NCI-H2196 (cell line): ENCODE measurements around the gene PCSK5.

Source experiments
- DNase-seq: peaks from one replicate; lab custom pipeline; 2025; ENCODE audit not compliant: unreplicated experiment; lab: John Stamatoyannopoulos, UW

Gene PCSK5

DNA sequence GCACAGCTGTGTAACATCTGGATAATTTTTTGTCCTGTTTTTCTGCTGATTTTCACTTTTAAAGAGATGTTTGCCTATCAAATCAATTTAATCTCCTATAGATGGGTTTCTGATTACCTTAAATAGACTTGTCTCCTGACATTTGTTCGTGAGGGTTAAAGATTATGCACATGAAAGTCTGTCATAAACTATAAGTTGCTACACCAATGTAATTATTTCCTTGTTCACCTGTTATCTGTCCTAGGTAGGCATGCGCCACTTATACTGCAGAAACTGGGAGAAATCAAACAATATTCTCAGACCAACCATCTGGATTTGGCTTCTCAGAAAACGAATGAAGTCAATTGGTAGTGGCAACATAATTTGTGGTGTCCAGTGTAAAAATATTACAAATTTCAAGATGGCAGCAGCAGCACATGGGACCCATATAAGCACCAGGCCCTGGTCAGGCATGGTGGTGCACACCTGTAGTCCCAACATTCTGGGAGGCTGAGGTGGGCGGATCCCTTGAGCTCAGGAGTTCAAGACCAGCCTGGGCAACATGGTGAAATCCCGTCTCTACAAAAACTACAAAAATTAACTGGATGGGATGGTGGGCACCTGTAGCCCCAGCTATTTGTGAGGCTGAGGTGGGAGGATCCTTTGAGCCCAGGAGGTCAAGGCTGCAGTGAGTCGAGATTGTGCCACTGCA is 483.5 kb downstream of the PCSK5 start:
- no peak for DNase-seq

DNA sequence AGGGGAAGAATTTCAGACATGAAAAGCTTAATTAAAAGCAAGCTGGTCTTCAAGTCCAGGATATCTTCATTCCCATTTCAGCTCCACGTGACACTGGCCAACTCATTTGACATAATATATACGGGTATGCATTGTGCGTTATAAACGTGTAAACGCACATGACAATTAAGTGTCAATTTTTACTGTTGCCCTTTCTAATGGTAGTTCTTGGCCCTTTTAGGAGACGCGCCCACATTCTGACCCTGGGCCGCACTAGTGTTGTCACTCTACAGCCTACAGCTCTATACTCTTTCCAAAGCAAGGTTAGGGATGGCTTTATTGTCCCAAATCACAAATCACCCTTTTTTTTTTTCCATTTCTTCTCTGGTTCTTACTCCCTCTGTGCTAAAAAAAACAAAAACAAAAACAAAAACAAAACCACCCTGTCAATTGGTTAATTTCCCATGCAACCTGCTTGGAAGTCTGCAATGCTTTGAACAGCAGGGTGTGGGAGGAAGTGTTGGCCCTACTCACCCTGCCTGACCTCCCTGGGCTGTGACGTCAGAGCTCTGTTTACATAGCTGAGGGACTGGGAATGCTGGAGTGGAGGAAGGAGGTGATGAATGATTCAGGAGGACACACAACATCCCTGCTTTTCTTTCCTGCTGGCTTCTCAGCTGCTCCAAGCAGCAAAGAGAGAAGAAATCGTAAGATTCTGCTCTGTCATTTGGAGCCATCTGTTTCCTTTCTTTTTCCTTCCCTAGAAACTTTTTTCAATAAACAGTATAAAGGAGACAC is 484.5 kb downstream of the PCSK5 start:
- peak; percentile 33 for DNase-seq

GRCh38 chr9:76377791-76378190 is 487.3 kb downstream of the PCSK5 start:
- no peak for DNase-seq

- DNase-seq, result no peak
These were observed 488.0 kb downstream of the PCSK5 start for GRCh38 chr9:76378367-76379073.

DNA sequence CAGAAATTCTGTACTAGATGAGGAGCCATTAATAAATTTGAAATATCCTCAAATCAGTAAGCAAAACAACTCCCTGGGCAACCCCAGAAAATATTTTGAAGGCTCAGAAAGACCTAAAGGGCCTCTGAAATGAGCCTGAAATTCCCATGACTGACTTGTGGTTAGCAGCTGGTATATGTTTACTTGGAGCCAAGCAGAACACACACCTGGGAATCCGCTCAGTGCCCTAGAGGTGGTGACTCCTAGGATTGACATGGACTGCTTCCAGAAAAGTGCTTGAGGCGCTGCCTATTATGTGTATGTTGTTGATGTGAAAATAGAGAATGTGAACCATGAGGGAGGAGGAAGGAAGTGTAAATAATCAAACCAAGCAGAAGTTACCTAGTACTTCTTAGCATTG is 489.0 kb downstream of the PCSK5 start:
- peak; percentile 83 for DNase-seq

- DNase-seq, result no peak
These were observed 500.2 kb downstream of the PCSK5 start for GRCh38 chr9:76390656-76391055.

GRCh38 chr9:76394195-76394959 is 503.9 kb downstream of the PCSK5 start, which contains the start of gene RFK:
Gene RFK (minus strand): TSS chr9:76394426. CDS start chr9:76394171, 255 bp downstream.
- peak; percentile 89 for DNase-seq

DNA sequence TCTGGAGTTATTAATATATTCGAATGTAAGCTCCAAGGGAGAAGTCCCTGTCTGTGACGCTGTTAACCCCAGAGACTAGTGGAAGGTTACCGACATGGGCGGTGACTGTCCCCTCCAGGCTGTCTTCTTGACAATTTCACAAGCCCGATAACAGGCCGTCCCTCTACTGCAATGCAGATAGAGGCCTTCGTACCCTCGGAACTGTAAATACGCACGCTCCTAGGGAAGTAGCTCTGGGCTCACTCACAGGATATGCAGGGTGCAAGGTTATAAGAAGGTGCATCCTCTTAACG is 504.4 kb downstream of the PCSK5 start:
- DNase-seq, result peak; percentile 54

DNA sequence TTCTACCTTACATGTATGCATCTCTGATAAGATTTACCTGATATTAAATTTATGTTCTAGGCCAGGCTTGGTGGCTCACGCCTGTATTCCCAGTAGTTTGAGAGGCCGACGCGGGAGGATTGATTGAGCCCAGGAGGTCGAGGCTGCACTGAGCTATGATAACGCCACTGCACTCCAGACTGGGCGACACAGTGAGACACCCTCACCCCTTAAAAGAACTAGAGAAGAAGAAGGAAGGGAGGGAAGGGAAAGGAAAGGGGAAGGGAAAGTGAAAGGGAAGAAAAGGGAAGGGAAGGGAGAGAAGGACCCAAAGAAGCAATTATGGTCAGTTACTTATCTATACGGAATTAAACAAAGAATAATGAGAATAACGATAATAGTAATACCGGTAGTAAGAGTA is 504.9 kb downstream of the PCSK5 start:
- DNase-seq, result no peak

DNA sequence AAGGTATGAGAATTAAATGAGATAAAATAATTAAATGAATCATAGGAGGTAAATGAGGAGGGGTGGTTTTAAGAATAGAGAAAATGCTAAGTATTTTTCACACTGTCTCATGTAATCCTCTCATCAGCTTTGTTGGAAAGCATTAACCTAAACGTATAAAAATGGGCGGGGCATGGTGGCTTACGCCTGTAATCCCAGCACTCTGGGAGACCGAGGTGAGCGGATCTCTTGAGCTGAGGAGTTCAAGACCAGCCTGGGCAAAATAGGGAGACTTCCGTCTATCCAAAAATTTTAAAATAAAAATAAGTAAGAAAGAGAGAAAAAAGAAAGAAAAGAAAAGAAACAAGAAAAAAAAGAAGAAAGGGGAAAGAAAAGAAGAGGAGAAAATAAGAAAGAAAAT is 505.7 kb downstream of the PCSK5 start:
- no peak for DNase-seq

- no peak for DNase-seq
These were observed 506.1 kb downstream of the PCSK5 start for GRCh38 chr9:76396597-76396996.

- no peak for DNase-seq
These were observed 509.4 kb downstream of the PCSK5 start for GRCh38 chr9:76399856-76400255.

GRCh38 chr9:76400534-76401096 is 510.1 kb downstream of the PCSK5 start:
- DNase-seq, result no peak

GRCh38 chr9:76401176-76401575 is 510.7 kb downstream of the PCSK5 start:
- no peak for DNase-seq

- no peak for DNase-seq
These were observed 511.3 kb downstream of the PCSK5 start for GRCh38 chr9:76401580-76402354.

- peak; percentile 47 for DNase-seq
These were observed 512.9 kb downstream of the PCSK5 start for GRCh38 chr9:76403352-76403751.

GRCh38 chr9:76404401-76404800 is 513.9 kb downstream of the PCSK5 start:
- no peak for DNase-seq

DNA sequence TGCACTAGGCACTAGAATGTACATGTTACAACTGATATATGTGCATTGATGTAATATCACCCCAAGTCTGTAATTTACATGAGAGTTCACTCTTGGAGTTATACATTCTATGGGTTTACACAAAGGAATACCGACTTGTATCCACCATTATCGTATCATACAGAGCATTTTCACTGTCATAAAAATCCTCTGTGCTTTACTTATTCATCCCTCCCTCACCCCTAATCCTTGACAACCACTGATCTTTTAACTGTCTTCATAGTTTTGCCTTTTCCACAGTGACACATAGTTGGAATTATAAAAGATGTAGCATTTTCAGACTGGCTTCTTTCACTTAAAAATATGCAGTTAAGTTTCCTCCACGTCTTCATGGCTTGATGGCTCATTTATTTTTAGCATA is 514.9 kb downstream of the PCSK5 start:
- no peak for DNase-seq

- DNase-seq, result no peak
These were observed 515.4 kb downstream of the PCSK5 start for GRCh38 chr9:76405868-76406267.
